GM18951 (cell line): ENCODE results near the gene NRXN3.

ENCODE experiments used
- POLR2A ChIP-seq: IDR thresholded peaks from 4 replicates; pipeline ENCODE4 v1.6.1; 2011; ENCODE audit warnings: mild to moderate bottlenecking; ENCODE audit not compliant: insufficient read length, insufficient read depth; ENCODE audit errors: extremely low read depth
- in situ Hi-C: fragments of 300-500 bp; cut with MboI; formaldehyde crosslinking; loops from one replicate; pipeline ENCODE4 v1.12.0; 2022; ENCODE audit warnings: low sequenced_read_pairs, mixed read lengths, inconsistent platforms; ENCODE audit not compliant: unreplicated experiment

The NRXN3 gene

DNA sequence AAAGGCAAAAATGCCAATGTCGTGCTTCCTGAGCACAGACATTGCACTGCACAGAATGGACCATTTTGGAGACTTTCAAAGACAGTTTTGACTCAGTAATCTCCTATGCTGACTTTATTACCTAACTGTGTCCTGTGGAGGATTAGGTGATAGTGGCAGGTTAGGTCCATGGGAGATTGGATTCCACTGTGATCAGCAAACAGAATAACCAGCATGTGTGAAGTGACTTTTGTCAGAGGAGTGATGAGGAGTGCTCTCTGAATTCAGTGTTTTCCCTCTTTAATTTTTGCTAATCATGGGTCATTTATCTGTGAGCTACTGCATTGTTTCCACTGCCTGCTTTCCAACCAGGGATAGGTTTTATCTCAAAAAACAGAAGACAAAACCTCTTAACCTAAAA, 1378.7 kb downstream of the NRXN3 start:
- TF ChIP-seq POLR2A: no peak
- in situ Hi-C loops: no loop called here

DNA sequence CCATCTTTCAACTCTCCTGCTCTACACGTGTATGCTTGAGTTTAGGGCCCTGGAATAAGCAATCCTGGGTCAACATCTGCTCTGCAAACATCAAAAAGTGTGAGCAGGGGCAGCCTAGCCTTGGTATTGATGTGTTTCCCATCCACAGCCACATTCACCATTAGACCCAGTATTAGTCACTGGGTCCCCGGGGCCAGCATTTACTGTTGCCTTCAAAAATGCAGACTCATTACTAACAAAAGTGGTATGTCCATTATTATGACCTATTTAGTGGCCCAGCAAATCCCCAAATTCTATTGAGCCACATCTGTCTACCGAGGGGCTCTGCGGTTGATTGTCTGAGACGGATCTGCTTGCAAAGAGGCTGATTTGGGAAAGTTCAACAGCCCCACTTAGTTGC, 1379.3 kb downstream of the NRXN3 start:
- no peak for TF ChIP-seq POLR2A
- in situ Hi-C loops: no loop called here

DNA sequence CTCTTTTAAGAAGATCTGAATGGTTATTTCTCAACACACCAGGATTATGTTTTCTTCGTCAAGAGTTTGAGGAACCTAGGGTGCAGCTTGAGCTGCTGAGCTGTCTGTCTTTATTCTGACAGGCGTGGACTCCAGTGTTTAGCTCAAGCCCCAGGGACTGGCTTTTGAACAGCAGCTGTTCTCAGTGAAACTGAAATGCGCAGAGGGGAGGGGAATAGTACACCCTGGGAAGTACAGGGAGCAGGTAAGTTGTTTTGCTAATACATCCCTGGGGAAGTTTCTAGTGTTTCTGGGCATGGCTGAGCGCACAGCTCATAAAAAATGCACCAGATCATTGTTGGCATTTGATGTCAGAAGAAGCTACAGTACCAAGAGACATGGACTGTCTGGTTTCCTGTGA, 1381.3 kb downstream of the NRXN3 start:
- in situ Hi-C loops: no loop called here
- TF ChIP-seq POLR2A: no peak

DNA sequence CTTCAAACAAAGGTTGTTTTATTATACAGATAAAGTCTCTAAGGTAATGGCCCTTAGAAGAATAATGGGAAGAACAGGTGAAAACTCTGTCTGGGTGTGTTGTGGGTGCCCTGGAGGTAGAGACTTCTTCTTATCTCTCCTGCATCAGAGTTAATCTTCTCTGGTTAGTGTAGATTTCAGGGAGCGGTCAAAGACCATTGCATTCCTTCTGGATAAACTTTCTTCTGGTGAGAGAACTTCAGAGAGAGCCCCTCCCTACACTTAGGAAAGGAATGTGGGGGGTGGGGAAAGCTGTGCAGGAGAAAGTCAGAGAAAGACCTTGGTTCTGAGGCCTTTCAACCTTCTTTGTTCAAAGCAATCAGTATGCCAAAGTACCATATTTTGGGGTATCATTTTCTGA, 1382.6 kb downstream of the NRXN3 start:
- no peak for TF ChIP-seq POLR2A
- in situ Hi-C loops: no loop called here

DNA sequence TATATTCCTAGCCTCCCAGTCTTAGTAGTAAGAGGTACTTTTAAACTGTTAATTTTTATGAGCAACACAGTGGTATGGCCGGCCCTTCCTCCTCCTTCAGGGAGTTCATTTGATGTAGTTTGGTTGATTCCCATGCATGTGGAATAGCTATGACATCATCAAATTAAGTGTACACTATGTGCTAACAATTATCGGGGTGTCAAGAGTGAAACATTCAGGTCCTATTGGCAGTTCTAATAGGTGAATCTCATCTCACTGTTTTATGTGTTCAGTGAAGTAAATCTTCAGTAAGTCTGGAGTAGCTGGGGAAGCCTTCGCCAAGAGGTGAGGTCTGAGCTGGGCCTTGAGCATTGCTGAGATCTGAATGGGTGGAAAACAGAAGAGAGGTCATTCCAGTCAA, 1384.6 kb downstream of the NRXN3 start:
- TF ChIP-seq POLR2A: no peak
- in situ Hi-C loops: no loop called here

DNA sequence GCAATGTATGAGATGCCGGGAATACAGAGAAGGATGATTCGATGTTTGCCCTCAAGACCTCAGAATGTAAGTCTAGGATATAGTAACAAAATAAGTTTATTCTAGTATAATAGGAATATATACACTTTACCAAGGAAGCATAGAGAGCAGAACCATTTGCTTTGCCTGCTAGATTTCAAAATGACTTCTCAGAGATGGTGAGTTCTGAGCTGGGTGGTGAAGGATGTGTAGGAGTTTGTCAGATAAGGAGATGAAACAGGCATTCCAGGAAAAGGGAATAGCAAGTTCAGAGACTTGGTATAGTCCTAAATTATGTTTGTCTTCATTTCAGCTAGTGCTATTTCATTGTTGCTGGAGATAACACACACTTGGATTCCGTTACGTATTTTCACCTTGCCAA, 1385.3 kb downstream of the NRXN3 start:
- in situ Hi-C loops: no loop called here
- no peak for TF ChIP-seq POLR2A

DNA sequence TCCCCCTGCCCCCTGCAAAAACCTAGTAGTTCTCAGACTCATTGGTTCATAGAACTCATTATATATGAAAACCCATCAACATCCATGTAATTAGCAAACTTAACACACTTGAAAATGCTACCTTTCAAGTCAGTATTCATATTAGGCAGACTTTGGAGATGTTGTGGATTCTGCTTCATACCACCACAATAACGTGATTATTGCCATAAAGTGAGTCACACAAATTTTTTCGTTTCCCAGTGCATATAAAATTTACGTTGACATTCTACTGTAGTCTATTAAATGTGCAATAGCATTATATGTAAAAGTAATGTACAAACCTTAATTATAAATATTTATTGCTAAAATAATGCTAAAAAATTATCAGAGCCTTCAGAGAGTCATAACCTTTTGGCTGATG, 1387.1 kb downstream of the NRXN3 start:
- in situ Hi-C loops: no loop called here
- no peak for TF ChIP-seq POLR2A

DNA sequence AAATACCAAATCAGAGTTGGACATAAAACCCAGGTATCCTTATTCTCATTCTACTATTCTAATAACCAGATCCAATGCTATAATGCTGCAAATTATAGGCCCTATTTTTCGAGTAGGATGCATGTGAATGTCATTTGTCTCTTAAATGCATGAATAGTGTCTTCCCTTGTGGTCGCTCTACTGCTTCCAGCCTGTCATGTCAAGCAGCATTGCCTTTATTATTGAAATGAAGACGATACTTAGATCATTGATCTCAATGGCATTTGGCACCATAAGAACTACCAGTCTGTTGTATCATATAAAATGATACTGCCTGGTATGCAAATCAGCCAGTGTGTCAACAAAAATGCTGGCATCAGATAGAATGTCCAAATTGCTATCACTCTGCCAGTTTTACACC, 1392.0 kb downstream of the NRXN3 start:
- in situ Hi-C loops: no loop called here

DNA sequence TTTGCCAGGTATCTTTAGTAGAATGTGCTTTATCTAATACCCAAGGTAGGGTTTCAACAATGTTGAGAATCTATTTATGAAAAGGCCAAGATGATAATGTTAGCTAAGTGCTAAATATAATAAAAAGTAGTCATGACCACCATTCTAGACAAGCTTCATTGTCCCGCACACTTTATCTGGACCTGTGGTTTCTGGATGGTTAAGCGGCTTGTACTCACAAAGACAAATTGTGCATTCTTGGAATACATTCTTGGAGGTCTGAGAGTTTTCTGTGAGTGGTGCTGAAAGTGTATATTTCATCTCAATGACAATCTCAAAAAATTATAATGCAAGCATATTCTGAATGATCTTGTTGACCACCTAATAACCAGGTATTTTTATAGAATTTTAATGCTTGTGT, 1394.2 kb downstream of the NRXN3 start:
- in situ Hi-C loops: no loop called here
- no peak for TF ChIP-seq POLR2A

More for the DNA sequence above, 1392.0 kb downstream of the NRXN3 start:
- no peak for TF ChIP-seq POLR2A

DNA sequence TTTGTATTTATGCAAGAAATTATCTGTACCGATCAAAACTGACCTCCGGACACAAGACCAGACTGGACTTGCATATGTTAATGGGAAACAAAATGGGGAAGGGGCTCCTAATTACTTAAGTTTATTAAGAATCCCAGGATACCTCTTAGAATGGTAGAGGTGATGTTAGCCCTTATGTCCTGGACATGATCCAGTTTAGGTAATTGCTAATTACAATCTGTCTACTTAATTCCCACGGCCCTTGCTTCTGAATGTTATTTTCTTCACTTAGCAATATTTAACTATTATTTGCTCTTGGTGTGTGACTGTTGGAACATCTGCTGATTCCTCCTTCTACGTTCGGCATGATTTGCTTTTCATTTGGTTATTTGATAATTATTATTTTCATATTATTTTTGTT, 1397.1 kb downstream of the NRXN3 start:
- in situ Hi-C loops: no loop called here
- TF ChIP-seq POLR2A: no peak

DNA sequence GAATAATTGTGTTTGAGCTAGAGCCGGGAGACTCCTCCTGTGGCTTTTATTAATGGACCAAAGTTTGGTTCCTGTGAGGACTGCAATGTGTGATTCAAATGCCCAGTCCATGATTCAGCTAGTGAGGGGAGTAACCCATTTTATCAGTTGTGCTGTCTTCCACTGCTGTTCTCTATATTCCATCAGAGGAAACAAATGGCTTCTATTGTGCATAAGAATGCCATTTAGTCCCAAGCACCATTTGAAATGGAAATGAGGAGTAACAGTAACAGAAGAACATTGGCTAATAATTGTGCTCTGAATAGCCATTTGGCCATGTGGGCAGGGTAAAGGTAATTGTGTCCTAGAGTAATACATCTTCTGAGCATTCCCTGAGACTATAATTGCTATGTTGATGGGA, 1398.4 kb downstream of the NRXN3 start:
- in situ Hi-C loops: no loop called here
- TF ChIP-seq POLR2A: no peak

DNA sequence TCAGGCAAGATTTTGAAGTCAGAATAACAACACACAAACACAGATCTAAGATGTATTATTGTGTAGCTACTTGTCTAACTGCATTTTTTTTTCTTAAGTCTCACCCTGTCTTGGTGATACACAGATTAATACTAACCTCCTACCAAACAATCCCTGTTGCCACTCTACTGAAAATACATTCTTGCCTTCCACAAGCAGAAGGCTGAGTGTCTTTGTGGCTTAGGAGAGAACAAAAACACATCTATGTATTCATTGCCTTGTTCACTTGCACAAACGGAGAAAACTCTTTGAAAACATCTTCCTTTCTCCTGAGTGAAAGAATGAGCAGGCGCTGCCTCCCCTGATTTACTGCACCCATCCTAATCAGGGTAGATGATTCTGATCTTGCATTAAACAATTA, 1398.9 kb downstream of the NRXN3 start:
- in situ Hi-C loops: no loop called here
- TF ChIP-seq POLR2A: no peak

DNA sequence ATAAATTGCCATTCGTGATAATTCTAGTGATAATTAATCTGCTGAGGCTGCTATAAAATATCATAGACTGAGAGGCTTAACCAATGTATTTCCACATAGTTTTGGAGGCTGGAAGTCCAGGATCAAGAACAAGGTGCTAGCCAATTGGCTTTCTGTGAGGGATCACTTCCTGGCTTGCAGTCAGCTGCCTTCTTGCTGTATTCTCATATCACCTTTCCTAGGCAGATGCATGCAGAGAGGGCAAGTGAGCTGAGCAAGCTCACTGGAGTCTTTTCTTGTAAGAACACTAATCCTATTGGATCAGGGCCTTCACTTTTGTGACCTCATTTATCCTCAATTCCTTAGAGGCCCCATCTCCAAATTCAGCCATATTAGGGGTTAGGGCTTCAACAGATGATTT, 1400.5 kb downstream of the NRXN3 start:
- in situ Hi-C loops: no loop called here
- no peak for TF ChIP-seq POLR2A

DNA sequence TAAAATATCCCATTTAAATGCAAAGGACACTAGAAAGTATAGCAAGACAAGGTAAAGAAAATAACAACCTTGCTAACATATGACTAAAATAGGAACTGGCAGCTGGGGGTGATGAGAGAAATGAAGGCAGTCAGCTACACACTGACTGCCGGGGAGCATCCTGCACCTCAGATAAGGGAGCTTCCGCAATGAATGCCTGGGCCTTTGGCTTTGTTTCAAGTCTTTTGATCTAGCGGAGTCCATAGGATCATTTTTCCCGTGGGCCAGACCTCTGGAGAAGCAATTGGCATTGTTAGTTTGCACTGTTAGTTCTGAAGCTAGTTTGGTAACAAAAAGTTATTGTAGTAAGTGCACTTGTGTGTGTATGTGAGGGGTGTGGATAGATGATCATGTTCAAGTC, 1401.2 kb downstream of the NRXN3 start:
- in situ Hi-C loops: no loop called here
- no peak for TF ChIP-seq POLR2A

DNA sequence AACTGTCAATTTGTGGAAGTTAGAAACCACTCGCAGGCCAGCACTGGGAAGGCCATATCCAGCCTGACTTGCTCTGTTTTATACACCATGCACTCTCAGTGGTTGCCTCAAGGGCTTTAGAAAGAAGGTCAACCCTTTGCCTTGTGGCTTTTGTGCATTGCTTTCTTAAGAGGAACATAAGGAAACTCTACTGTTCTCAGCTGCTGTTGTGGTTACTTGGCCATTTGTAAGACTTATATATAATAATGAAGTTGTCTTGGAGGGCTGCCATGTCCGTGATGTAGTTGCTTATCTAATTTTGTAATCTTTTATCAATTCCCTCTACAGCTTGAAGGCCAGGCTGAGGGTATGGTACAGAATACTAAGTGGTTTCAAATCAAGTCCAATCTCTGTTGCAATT, 1403.3 kb downstream of the NRXN3 start:
- in situ Hi-C loops: no loop called here
- no peak for TF ChIP-seq POLR2A

DNA sequence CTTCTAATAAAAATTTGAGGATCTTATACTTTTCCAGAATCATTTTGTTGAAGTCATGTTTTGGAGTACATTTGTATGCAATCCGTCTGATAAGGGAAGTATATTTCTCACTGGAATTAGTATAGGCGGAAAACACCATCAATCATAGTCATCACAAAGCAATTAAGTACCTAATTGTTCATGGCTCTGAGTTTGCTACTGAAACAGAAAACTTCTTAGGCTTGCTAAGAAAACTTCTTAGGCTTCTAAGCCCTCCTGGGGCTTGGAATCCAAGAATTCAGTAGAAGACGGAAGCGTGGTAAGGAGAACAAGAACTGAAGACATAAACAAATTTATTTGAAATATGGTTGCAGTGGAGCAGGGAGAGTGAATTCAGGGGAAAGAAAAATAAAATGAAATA, 1404.9 kb downstream of the NRXN3 start:
- no peak for TF ChIP-seq POLR2A
- in situ Hi-C loops: no loop called here

DNA sequence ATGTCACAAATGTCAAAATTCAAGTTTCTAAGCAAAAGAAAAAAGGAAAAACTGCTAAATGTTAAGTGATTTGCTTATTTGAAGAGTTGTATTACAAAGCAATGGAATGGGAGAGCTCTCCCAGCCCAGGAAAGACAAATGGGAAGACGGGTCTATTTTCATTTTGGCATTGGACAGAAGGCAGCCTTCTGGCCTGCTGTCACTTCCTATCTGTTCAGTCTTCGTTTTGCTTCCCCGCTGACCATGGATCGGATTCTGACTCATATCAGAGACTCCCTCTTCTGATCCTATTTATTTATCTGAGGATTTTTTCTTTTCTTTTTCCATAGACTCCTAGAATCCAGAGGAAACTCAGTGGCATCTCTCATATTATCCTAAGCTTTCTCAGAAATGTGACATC, 1406.3 kb downstream of the NRXN3 start:
- in situ Hi-C loops: no loop called here
- TF ChIP-seq POLR2A: no peak
